ENCODE data around the gene TMEM170B.

The TMEM170B gene

DNA sequence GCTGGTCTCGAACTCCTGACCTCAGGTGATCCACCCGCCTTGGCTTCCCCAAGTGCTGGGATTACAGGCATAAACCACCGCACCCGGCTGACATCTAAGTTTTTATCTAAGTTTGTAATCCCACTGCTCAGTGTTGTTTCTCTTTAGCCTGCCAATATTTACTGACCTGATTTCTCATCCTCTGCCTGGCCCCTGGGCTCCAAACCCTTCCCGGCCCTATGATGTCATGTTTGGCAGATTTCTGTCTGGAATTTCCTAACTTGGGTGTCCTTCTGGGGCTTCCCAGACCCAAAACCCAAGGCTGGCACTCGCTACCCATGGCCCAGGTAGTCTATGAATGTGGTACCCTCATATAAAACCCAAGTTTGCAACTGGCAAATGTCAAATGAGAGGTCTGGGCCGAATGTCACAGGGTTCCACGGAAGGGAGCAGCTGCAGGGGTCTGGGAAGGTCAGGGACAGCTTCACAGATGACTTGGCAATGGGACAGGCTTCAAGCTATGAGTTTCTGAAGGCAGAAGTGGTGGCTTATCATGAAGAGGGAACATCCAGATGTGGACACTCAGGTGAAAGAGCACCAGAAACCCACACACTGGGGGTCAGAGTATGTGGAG is 54.9 kb downstream of the TMEM170B start:
- H2BK15ac ChIP-seq (ENCODE audit: low read length): no peak overlapping the region
- H4K8ac ChIP-seq (ENCODE audit: low read depth, low read length): no peak overlapping the region
- H2BK12ac ChIP-seq (ENCODE audit: low read length): no peak overlapping the region
- DNase-seq (ENCODE audit: low spot score): no peak
- H3K4me3 ChIP-seq (ENCODE audit: low read length in 2 of 2): no peak overlapping the region
- no peak overlapping the region for H2BK5ac ChIP-seq (ENCODE audit: low read length)
- no peak overlapping the region for H3K4me2 ChIP-seq (ENCODE audit: insufficient read depth, low read length, poor library complexity, severe bottlenecking)
- no peak overlapping the region for H3K27ac ChIP-seq (replicated peaks; ENCODE audit: low read length)
- H3K9me3 ChIP-seq (replicated peaks in 1 of 2; ENCODE audit: control insufficient read depth in 2 of 2, insufficient read depth in 1 of 2, low read depth in 1 of 2, low read length in 2 of 2): no peaks in the 10 kb centered on the region
- no peak overlapping the region for H3K4ac ChIP-seq (ENCODE audit: low read length)
- H2AFZ ChIP-seq (ENCODE audit: low read length): no peak overlapping the region
- H3K27me3 ChIP-seq (ENCODE audit: control insufficient read depth in 3 of 3, insufficient read depth in 3 of 3, low read depth in 1 of 3, low read length in 3 of 3): no peaks in the 10 kb centered on the region
- H3K79me1 ChIP-seq (ENCODE audit: low read depth, low read length): no peaks in the 10 kb centered on the region
- no peak overlapping the region for H3K18ac ChIP-seq (ENCODE audit: low read length)
- no peak overlapping the region for H3K14ac ChIP-seq (ENCODE audit: low read length)
- H3K23ac ChIP-seq (ENCODE audit: low read depth, low read length, poor library complexity): no peak overlapping the region
- H2AK5ac ChIP-seq (ENCODE audit: low read depth, low read length): no peak overlapping the region
- no peaks in the 10 kb centered on the region for H3K36me3 ChIP-seq (replicated peaks in 1 of 2; ENCODE audit: control insufficient read depth in 2 of 2, insufficient read depth in 2 of 2, low read length in 2 of 2)
- H3K9ac ChIP-seq (ENCODE audit: low read depth, low read length, poor library complexity): no peak overlapping the region
- no peak overlapping the region for H4K91ac ChIP-seq (ENCODE audit: low read depth, low read length, poor library complexity)
- H2BK120ac ChIP-seq (ENCODE audit: low read depth, low read length): no peak overlapping the region
- H3K4me1 ChIP-seq (ENCODE audit: control insufficient read depth in 2 of 2, insufficient read depth in 1 of 2, low read depth in 1 of 2, low read length in 2 of 2): peaks cover 0 to 6% of the 10 kb centered on the region in 2 donors
- WGBS, 2 donors (ENCODE audit: extremely low coverage in 2 of 2, insufficient read length in 2 of 2, insufficient replicate concordance in 1 of 2): no CpG with 5 or more reads among the region's 8 CpGs

DNA sequence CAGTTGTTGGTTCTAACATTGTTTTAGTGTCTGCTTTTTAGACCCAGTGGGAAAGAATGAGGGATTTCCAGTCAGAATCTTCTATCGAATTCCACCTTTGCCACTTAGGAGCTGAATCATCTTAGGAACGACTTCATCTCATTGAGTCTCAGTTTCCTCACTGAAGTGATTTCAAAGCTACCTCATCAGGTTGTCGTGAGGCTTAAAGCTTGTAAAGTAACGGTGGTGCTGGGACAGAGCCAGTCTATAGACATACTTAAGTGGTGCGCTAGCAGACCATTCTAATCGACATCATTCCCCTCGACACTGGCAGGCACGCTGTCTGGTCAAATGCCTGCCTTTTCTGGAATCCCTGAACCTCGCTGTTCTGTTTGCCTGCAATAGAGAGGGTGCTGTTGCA is 55.5 kb downstream of the TMEM170B start:
- Histone ChIP-seq H3K9me3 (replicated peaks in 1 of 2; ENCODE audit: control insufficient read depth in 2 of 2, insufficient read depth in 1 of 2, low read depth in 1 of 2, low read length in 2 of 2) (no peaks in the 10 kb centered on the region), H3K18ac (ENCODE audit: low read length) (no peak overlapping the region), H3K4ac (ENCODE audit: low read length) (no peak overlapping the region), H3K4me1 (ENCODE audit: control insufficient read depth in 2 of 2, insufficient read depth in 1 of 2, low read depth in 1 of 2, low read length in 2 of 2) (peaks cover 0 to 6% of the 10 kb centered on the region in 2 donors), H3K4me2 (ENCODE audit: insufficient read depth, low read length, poor library complexity, severe bottlenecking) (no peak overlapping the region), H3K9ac (ENCODE audit: low read depth, low read length, poor library complexity) (no peak overlapping the region), H3K4me3 (ENCODE audit: low read length in 2 of 2) (no peak overlapping the region), H2BK12ac (ENCODE audit: low read length) (no peak overlapping the region), H3K27me3 (ENCODE audit: control insufficient read depth in 3 of 3, insufficient read depth in 3 of 3, low read depth in 1 of 3, low read length in 3 of 3) (no peaks in the 10 kb centered on the region), H2BK5ac (ENCODE audit: low read length) (no peak overlapping the region), H4K91ac (ENCODE audit: low read depth, low read length, poor library complexity) (no peak overlapping the region), H3K14ac (ENCODE audit: low read length) (no peak overlapping the region), H2BK15ac (ENCODE audit: low read length) (no peak overlapping the region), H2AFZ (ENCODE audit: low read length) (no peak overlapping the region), H3K79me1 (ENCODE audit: low read depth, low read length) (no peaks in the 10 kb centered on the region), H2BK120ac (ENCODE audit: low read depth, low read length) (no peak overlapping the region), H3K23ac (ENCODE audit: low read depth, low read length, poor library complexity) (no peak overlapping the region), H2AK5ac (ENCODE audit: low read depth, low read length) (no peak overlapping the region), H3K36me3 (replicated peaks in 1 of 2; ENCODE audit: control insufficient read depth in 2 of 2, insufficient read depth in 2 of 2, low read length in 2 of 2) (no peaks in the 10 kb centered on the region), H3K27ac (replicated peaks; ENCODE audit: low read length) (no peak overlapping the region), H4K8ac (ENCODE audit: low read depth, low read length) (no peak overlapping the region)
- DNase-seq (ENCODE audit: low spot score): no peak
- no CpG with 5 or more reads among the region's 9 CpGs for WGBS, 2 donors (ENCODE audit: extremely low coverage in 2 of 2, insufficient read length in 2 of 2, insufficient replicate concordance in 1 of 2)

DNA sequence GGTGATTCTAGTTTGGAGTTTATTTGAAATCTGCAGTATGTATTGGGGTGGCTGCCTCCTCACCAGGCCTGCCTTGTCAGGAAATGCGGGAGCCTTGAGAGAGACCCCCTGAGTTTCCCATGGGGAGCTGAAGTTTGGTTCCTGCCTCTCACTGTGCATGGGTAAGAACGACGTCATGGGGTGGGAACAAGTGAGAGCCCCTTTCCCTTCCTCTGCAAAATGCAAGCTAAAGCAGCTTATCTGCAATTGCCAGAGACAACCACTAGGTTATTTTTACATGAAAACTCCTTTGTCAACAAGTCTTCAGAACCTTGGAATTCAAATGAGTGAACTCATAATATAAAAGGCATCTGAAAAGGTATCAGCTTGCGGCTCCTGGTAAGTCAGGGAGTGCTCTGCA is 58.4 kb downstream of the TMEM170B start:
- Histone ChIP-seq H4K8ac (ENCODE audit: low read depth, low read length) (no peak overlapping the region), H3K4me3 (ENCODE audit: low read length in 2 of 2) (no peak overlapping the region), H2AFZ (ENCODE audit: low read length) (no peak overlapping the region), H2AK5ac (ENCODE audit: low read depth, low read length) (no peak overlapping the region), H3K18ac (ENCODE audit: low read length) (no peak overlapping the region), H2BK12ac (ENCODE audit: low read length) (no peak overlapping the region), H3K9ac (ENCODE audit: low read depth, low read length, poor library complexity) (no peak overlapping the region), H3K9me3 (replicated peaks in 1 of 2; ENCODE audit: control insufficient read depth in 2 of 2, insufficient read depth in 1 of 2, low read depth in 1 of 2, low read length in 2 of 2) (no peaks in the 10 kb centered on the region), H4K91ac (ENCODE audit: low read depth, low read length, poor library complexity) (no peak overlapping the region), H3K79me1 (ENCODE audit: low read depth, low read length) (no peaks in the 10 kb centered on the region), H3K4me1 (ENCODE audit: control insufficient read depth in 2 of 2, insufficient read depth in 1 of 2, low read depth in 1 of 2, low read length in 2 of 2) (peaks cover 2 to 6% of the 10 kb centered on the region in 2 donors), H3K4me2 (ENCODE audit: insufficient read depth, low read length, poor library complexity, severe bottlenecking) (no peak overlapping the region), H3K4ac (ENCODE audit: low read length) (no peak overlapping the region), H3K36me3 (replicated peaks in 1 of 2; ENCODE audit: control insufficient read depth in 2 of 2, insufficient read depth in 2 of 2, low read length in 2 of 2) (no peaks in the 10 kb centered on the region), H2BK15ac (ENCODE audit: low read length) (no peak overlapping the region), H3K23ac (ENCODE audit: low read depth, low read length, poor library complexity) (no peak overlapping the region), H2BK5ac (ENCODE audit: low read length) (no peak overlapping the region), H3K27me3 (ENCODE audit: control insufficient read depth in 3 of 3, insufficient read depth in 3 of 3, low read depth in 1 of 3, low read length in 3 of 3) (no peaks in the 10 kb centered on the region), H2BK120ac (ENCODE audit: low read depth, low read length) (no peak overlapping the region), H3K14ac (ENCODE audit: low read length) (no peak overlapping the region), H3K27ac (replicated peaks; ENCODE audit: low read length) (no peak overlapping the region)
- no peak for DNase-seq (ENCODE audit: low spot score)
- WGBS, 2 donors (ENCODE audit: extremely low coverage in 2 of 2, insufficient read length in 2 of 2, insufficient replicate concordance in 1 of 2): no CpG with 5 or more reads among the region's 4 CpGs

DNA sequence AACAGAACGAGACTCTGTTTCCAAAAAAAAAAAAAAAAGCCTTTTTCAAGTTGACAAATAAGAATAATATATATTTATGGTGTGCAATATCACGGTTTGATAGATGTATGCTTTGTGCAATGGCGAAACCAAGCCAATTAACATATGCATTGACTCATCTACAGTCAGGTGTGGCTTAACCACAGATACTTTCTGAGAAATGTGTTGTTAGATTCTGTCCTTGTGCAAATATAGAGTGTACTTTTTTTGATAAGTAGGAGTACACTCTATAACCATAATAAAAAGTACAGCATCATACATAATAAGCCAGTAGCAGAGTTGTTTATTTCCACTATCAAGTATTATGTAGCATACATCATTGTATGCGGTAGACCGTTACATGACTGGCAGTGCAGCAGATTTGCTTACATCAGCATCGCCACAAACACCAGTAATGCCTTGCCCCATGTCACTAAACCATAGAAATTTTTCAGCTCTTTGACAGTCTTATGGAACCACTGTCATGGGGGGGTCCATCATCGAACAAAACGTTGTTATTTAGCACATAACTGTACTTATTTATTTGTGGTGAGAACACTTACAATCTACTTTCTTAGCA is 59.2 kb downstream of the TMEM170B start:
- Histone ChIP-seq H2BK120ac (ENCODE audit: low read depth, low read length) (no peak overlapping the region), H2AK5ac (ENCODE audit: low read depth, low read length) (no peak overlapping the region), H4K91ac (ENCODE audit: low read depth, low read length, poor library complexity) (no peak overlapping the region), H3K23ac (ENCODE audit: low read depth, low read length, poor library complexity) (no peak overlapping the region), H3K4me1 (ENCODE audit: control insufficient read depth in 2 of 2, insufficient read depth in 1 of 2, low read depth in 1 of 2, low read length in 2 of 2) (peaks cover 2 to 7% of the 10 kb centered on the region in 2 donors), H3K9me3 (replicated peaks in 1 of 2; ENCODE audit: control insufficient read depth in 2 of 2, insufficient read depth in 1 of 2, low read depth in 1 of 2, low read length in 2 of 2) (no peaks in the 10 kb centered on the region), H2BK15ac (ENCODE audit: low read length) (no peak overlapping the region), H3K14ac (ENCODE audit: low read length) (no peak overlapping the region), H3K4me3 (ENCODE audit: low read length in 2 of 2) (no peak overlapping the region), H2BK12ac (ENCODE audit: low read length) (no peak overlapping the region), H2BK5ac (ENCODE audit: low read length) (no peak overlapping the region), H4K8ac (ENCODE audit: low read depth, low read length) (no peak overlapping the region), H3K9ac (ENCODE audit: low read depth, low read length, poor library complexity) (no peak overlapping the region), H3K36me3 (replicated peaks in 1 of 2; ENCODE audit: control insufficient read depth in 2 of 2, insufficient read depth in 2 of 2, low read length in 2 of 2) (no peaks in the 10 kb centered on the region), H2AFZ (ENCODE audit: low read length) (no peak overlapping the region), H3K27me3 (ENCODE audit: control insufficient read depth in 3 of 3, insufficient read depth in 3 of 3, low read depth in 1 of 3, low read length in 3 of 3) (no peaks in the 10 kb centered on the region), H3K18ac (ENCODE audit: low read length) (no peak overlapping the region), H3K27ac (replicated peaks; ENCODE audit: low read length) (no peak overlapping the region), H3K4ac (ENCODE audit: low read length) (no peak overlapping the region), H3K79me1 (ENCODE audit: low read depth, low read length) (no peaks in the 10 kb centered on the region), H3K4me2 (ENCODE audit: insufficient read depth, low read length, poor library complexity, severe bottlenecking) (no peak overlapping the region)
- WGBS, 2 donors (ENCODE audit: extremely low coverage in 2 of 2, insufficient read length in 2 of 2, insufficient replicate concordance in 1 of 2): no CpG with 5 or more reads among the region's 8 CpGs
- DNase-seq (ENCODE audit: low spot score): no peak
